Stomach (tissue), 9 donors: ENCODE measurements around the gene KDM4B. TPM values are rescaled to one million over a fixed set of nuclear protein-coding genes. Genes with fewer than 3 reads are reported as not detected.

Source experiments
- DNase-seq, 2 donors: peaks; one replicate each; pipeline versions ENCODE4 v3.0.0 to v3.0.0-alpha.2; 2013 to 2019
- H3K27ac ChIP-seq, 5 donors: fragments of 200-600 bp in 4 of 5; sonication (generic) in 4 of 5; one replicate each; pipeline ENCODE4 v1.5.1; 2013 to 2019; ENCODE audit warnings: mild to moderate bottlenecking in 1 of 5, moderate library complexity in 1 of 5
- H3K27me3 ChIP-seq, 3 donors: fragments of 200-600 bp; sonication (generic); one replicate each; pipeline ENCODE4 v1.5.1; 2017 to 2019; ENCODE audit warnings: mixed run types in 1 of 3
- H3K36me3 ChIP-seq, 4 donors: fragments of 200-600 bp; sonication (generic); 1 replicate in 3 of 4; 2 replicates in 1 of 4; pipeline ENCODE4 v1.5.1; 2016 to 2019
- H3K4me1 ChIP-seq, 4 donors: fragments of 200-600 bp; sonication (generic); one replicate each; pipeline ENCODE4 v1.5.1; 2016 to 2019
- H3K4me3 ChIP-seq, 4 donors: fragments of 200-600 bp; sonication (generic) in 3 of 4; one replicate each; pipeline ENCODE4 v1.5.1; 2016 to 2019; ENCODE audit warnings: mild to moderate bottlenecking in 1 of 4
- H3K9me3 ChIP-seq, 4 donors: fragments of 200-600 bp; sonication (generic); one replicate each; pipeline ENCODE4 v1.5.1; 2016 to 2019
- CTCF ChIP-seq, 7 experiments: fragments of 450-650 bp in 4 of 7; fragments of 200-600 bp in 3 of 7; sonication (generic) in 3 of 7; IDR thresholded peaks; one replicate each; pipeline ENCODE4 v1.5.1; 2016 to 2019; ENCODE audit warnings: antibody characterized with exemption in 7 of 7, control low read depth in 2 of 7, mild to moderate bottlenecking in 1 of 7
- EP300 ChIP-seq: sonication (generic); formaldehyde crosslinking; IDR thresholded peaks from one replicate; pipeline ENCODE4 v1.6.1; 2017; ENCODE audit warnings: antibody characterized with exemption
- POLR2A ChIP-seq, 4 donors: fragments of 450-650 bp; IDR thresholded peaks; one replicate each; pipeline ENCODE4 v1.6.1; 2016; ENCODE audit warnings: antibody characterized with exemption in 4 of 4, control low read depth in 2 of 4, mild to moderate bottlenecking in 1 of 4, moderate library complexity in 1 of 4
- POLR2AphosphoS5 ChIP-seq, 3 donors: sonication (generic); formaldehyde crosslinking; IDR thresholded peaks; one replicate each; pipeline ENCODE4 v1.6.1; 2016; ENCODE audit warnings: antibody characterized with exemption in 3 of 3
- WGBS, 5 donors: extraction: QIAGEN DNeasy Blood & Tissue Kit in 3 of 5; methylation state at CpG; one replicate each; pipeline versions ENCODE4 v1.1.5 to v1.1.7; 2013 to 2018; 5-methylcytosine and 5-hydroxymethylcytosine counted together
- intact Hi-C: fragments of 100-400 bp; cut with DNase I; formaldehyde crosslinking; loops from one replicate; pipeline ENCODE4 v1.15.1; 2023; ENCODE audit warnings: low total_unique reads
- polyA plus RNA-seq, 3 donors: library from polyadenylated mRNA; stranded (reverse); fragments of 200-250 nt; gene quantifications; one replicate each; pipeline ENCODE4 v1.2.3, GENCODE V29; 2013
- total RNA-seq, 5 donors: library from RNA; depleted of rRNA; stranded (reverse); fragments of >200 nt; gene quantifications; one replicate each; pipeline versions ENCODE4 v1.1.0 to v1.2.3, GENCODE V29; 2014 to 2016
- donor health status: healthy with polysubstance abuse.
- donor health status: Bipolar disorder and iron deficiency.
- donor health status: healthy.

Gene KDM4B
- total and polyA plus RNA-seq, 8 donors, result 5.2 to 202 (median 29.4) TPM

GRCh38 chr19:5086230-5086629 is 117.3 kb downstream of the KDM4B start:
- Histone ChIP-seq H3K4me3 (no peak overlapping the region), H3K9me3 (no peaks in the 10 kb centered on the region), H3K27ac (no peak overlapping the region), H3K4me1 (peaks cover 0 to 14% (median 7%) of the 10 kb centered on the region in 4 donors), H3K36me3 (peaks cover 40 to 77% (median 74%) of the 10 kb centered on the region in 4 donors), H3K27me3 (no peaks in the 10 kb centered on the region)
- WGBS, 5 donors, result 92 to 96% (median 93%) methylated on average over 14 to 19 of the region's 19 CpGs
- intact Hi-C loops, result no loop called here
- no peak for DNase-seq
- no peak for TF ChIP-seq POLR2AphosphoS5 (IDR thresholded peaks at IDR 0.05)
- no peak for TF ChIP-seq CTCF (IDR thresholded peaks at IDR 0.05)
- no peak for TF ChIP-seq EP300
- no peak for TF ChIP-seq POLR2A (IDR thresholded peaks at IDR 0.05)

GRCh38 chr19:5086725-5087439 is 118.0 kb downstream of the KDM4B start:
- Histone ChIP-seq H3K27ac (no peak overlapping the region), H3K4me3 (no peak overlapping the region), H3K27me3 (no peaks in the 10 kb centered on the region), H3K36me3 (peaks cover 40 to 71% (median 67%) of the 10 kb centered on the region in 4 donors), H3K9me3 (no peaks in the 10 kb centered on the region), H3K4me1 (peaks cover 5 to 21% (median 14%) of the 10 kb centered on the region in 4 donors)
- peak in 1 of 2 donors; percentile 43 for DNase-seq
- 78 to 85% (median 84%) methylated on average over 13 to 20 of the region's 20 CpGs for WGBS, 5 donors
- intact Hi-C loops, result no loop called here
- TF ChIP-seq POLR2AphosphoS5 (IDR thresholded peaks at IDR 0.05) (no peak), CTCF (IDR thresholded peaks at IDR 0.05) (no peak), EP300 (no peak), POLR2A (IDR thresholded peaks at IDR 0.05) (no peak)

GRCh38 chr19:5089283-5089682 is 120.4 kb downstream of the KDM4B start:
- 95 to 97% (median 96%) methylated on average over 8 of the region's 8 CpGs for WGBS, 5 donors
- Histone ChIP-seq H3K4me3 (no peak overlapping the region), H3K9me3 (no peaks in the 10 kb centered on the region), H3K27me3 (no peaks in the 10 kb centered on the region), H3K36me3 (peaks cover 23 to 64% (median 48%) of the 10 kb centered on the region in 4 donors), H3K4me1 (peaks cover 8 to 40% (median 28%) of the 10 kb centered on the region in 4 donors), H3K27ac (no peak overlapping the region)
- intact Hi-C loops, result no loop called here
- TF ChIP-seq POLR2A (IDR thresholded peaks at IDR 0.05) (no peak), POLR2AphosphoS5 (IDR thresholded peaks at IDR 0.05) (no peak), CTCF (IDR thresholded peaks at IDR 0.05) (no peak), EP300 (no peak)
- DNase-seq, result no peak

- peaks cover 8 to 40% (median 28%) of the 10 kb centered on the region in 4 donors for H3K4me1 ChIP-seq
- H3K36me3 ChIP-seq, result peaks cover 23 to 54% (median 48%) of the 10 kb centered on the region in 4 donors
- intact Hi-C loops, result no loop called here
- no peaks in the 10 kb centered on the region for H3K9me3 ChIP-seq
- no peak overlapping the region for H3K4me3 ChIP-seq
- no peak for DNase-seq
- WGBS, 5 donors, result 74 to 84% (median 75%) methylated on average over 8 to 18 of the region's 18 CpGs
- no peak for TF ChIP-seq POLR2AphosphoS5 (IDR thresholded peaks at IDR 0.05)
- no peak for TF ChIP-seq POLR2A (IDR thresholded peaks at IDR 0.05)
- TF ChIP-seq CTCF (IDR thresholded peaks at IDR 0.05), result no peak
- no peak for TF ChIP-seq EP300
- H3K27ac ChIP-seq, result peak overlapping the region in 3 of 5 donors; percentile 59 to 80 (median 77)
- H3K27me3 ChIP-seq, result no peaks in the 10 kb centered on the region
Measured at GRCh38 chr19:5090465-5091017, 121.6 kb downstream of the KDM4B start.
